SK-N-SH (cell line): ENCODE data around the gene PDGFC. TPM values are rescaled to one million over a fixed set of nuclear protein-coding genes. Genes with fewer than 3 reads are reported as not detected.

Experiments used
- CTCF ChIA-PET: fragments of 300-600, 350-600 bp; formaldehyde crosslinking; extraction: SDS; loops from one replicate; lab custom pipeline; 2021; lab: Yijun Ruan, JAX
- POLR2A ChIA-PET: fragments of 350-600 bp; sonication (Branson Sonifier 250); formaldehyde crosslinking; extraction: SDS; loops from one replicate; lab custom pipeline; 2020; ENCODE audit warnings: antibody characterized with exemption, inconsistent platforms; lab: Yijun Ruan, JAX
- DNase-seq: peaks from one replicate; pipeline ENCODE4 v3.0.0; 2012
- H2AFZ ChIP-seq: fragments of 200-600 bp; sonication (generic); 2 replicates; pipeline ENCODE4 v1.8.1; 2016; ENCODE audit warnings: antibody characterized with exemption, mild to moderate bottlenecking, low read depth
- H3F3A ChIP-seq: fragments of 200-600 bp; sonication (generic); replicated peaks from 2 replicates; pipeline ENCODE3; 2016; ENCODE audit warnings: antibody characterized with exemption, mild to moderate bottlenecking; ENCODE audit not compliant: insufficient read depth
- H3K27ac ChIP-seq, 2 experiments: fragments of 200-500 bp in 1 of 2; fragments of 200-600 bp in 1 of 2; sonication (Bioruptor generic) in 1 of 2; sonication (generic), shearing (Covaris generic) in 1 of 2; 2 replicates each; pipeline versions ENCODE4 v1.5.1 to v1.6.1; 2014 to 2016; ENCODE audit warnings: low read depth in 2 of 2, inconsistent platforms in 1 of 2, low read length in 1 of 2, mild to moderate bottlenecking in 1 of 2, mixed read lengths in 1 of 2
- H3K27me3 ChIP-seq: fragments of 200-600 bp; sonication (generic), shearing (Covaris generic); 2 replicates; pipeline ENCODE4 v1.6.1; 2016; ENCODE audit warnings: mixed run types; ENCODE audit not compliant: insufficient read depth
- H3K36me3 ChIP-seq, 2 experiments: fragments of 200-500 bp in 1 of 2; fragments of 200-600 bp in 1 of 2; sonication (Bioruptor generic) in 1 of 2; sonication (generic) in 1 of 2; replicated peaks in 1 of 2; 2 replicates each; pipeline versions ENCODE3 to v1.5.1; 2014 to 2016; ENCODE audit warnings: low read length in 1 of 2, mild to moderate bottlenecking in 1 of 2; ENCODE audit not compliant: insufficient read depth in 2 of 2, control insufficient read depth in 1 of 2
- H3K4me1 ChIP-seq, 2 experiments: fragments of 200-500 bp in 1 of 2; fragments of 200-600 bp in 1 of 2; sonication (Bioruptor generic) in 1 of 2; sonication (generic), shearing (Covaris generic) in 1 of 2; 2 replicates each; pipeline versions ENCODE4 v1.5.1 to v1.6.1; 2014 to 2016; ENCODE audit warnings: low read depth in 1 of 2, low read length in 1 of 2, mixed run types in 1 of 2; ENCODE audit not compliant: insufficient read depth in 2 of 2, control insufficient read depth in 1 of 2
- H3K4me2 ChIP-seq: fragments of 200-600 bp; sonication (generic), shearing (Covaris generic); 2 replicates; pipeline ENCODE4 v1.6.1; 2017; ENCODE audit warnings: mixed run types
- H3K4me3 ChIP-seq, 2 experiments: fragments of 200-500 bp in 1 of 2; fragments of 200-600 bp in 1 of 2; sonication (Bioruptor generic) in 1 of 2; sonication (generic), shearing (Covaris generic) in 1 of 2; 2 replicates each; pipeline versions ENCODE4 v1.5.1 to v1.8.1; 2014 to 2016; ENCODE audit warnings: low read depth in 2 of 2, inconsistent platforms in 1 of 2, low read length in 1 of 2, mild to moderate bottlenecking in 1 of 2, mixed read lengths in 1 of 2, moderate library complexity in 1 of 2
- H3K79me2 ChIP-seq: fragments of 200-600 bp; sonication (generic); 2 replicates; pipeline ENCODE4 v1.8.1; 2017; ENCODE audit warnings: mild to moderate bottlenecking; ENCODE audit not compliant: insufficient read depth
- H3K9ac ChIP-seq: fragments of 200-600 bp; sonication (generic); 2 replicates; pipeline ENCODE4 v1.6.1; 2017; ENCODE audit warnings: mixed run types
- H3K9me2 ChIP-seq: fragments of 200-600 bp; sonication (generic); 2 replicates; pipeline ENCODE4 v1.6.1; 2017; ENCODE audit warnings: mixed run types
- H3K9me3 ChIP-seq: fragments of 200-600 bp; sonication (generic); 2 replicates; pipeline ENCODE4 v1.6.1; 2017; ENCODE audit warnings: mixed run types, mild to moderate bottlenecking, moderate library complexity
- H4K20me1 ChIP-seq: fragments of 200-600 bp; sonication (generic); 2 replicates; pipeline ENCODE4 v1.6.1; 2017; ENCODE audit warnings: mild to moderate bottlenecking, mixed run types; ENCODE audit not compliant: insufficient read depth
- ELF1 ChIP-seq: IDR thresholded peaks from 2 replicates; pipeline ENCODE4 v1.4.0; 2012
- EP300 ChIP-seq, 2 experiments: IDR thresholded peaks; 2 replicates each; pipeline versions ENCODE4 v1.4.0 to v1.6.1; 2012; ENCODE audit warnings: borderline replicate concordance in 1 of 2, low read depth in 1 of 2, low read length in 1 of 2
- EZH2phosphoT487 ChIP-seq: fragments of 200-600 bp; sonication (generic); IDR thresholded peaks from 2 replicates; pipeline ENCODE4 v1.6.1; 2017; ENCODE audit warnings: low read depth, mixed run types, mild to moderate bottlenecking, antibody characterized with exemption, moderate library complexity, borderline replicate concordance
- FOSL2 ChIP-seq: IDR thresholded peaks from 2 replicates; pipeline ENCODE4 v1.4.0; 2012; ENCODE audit warnings: low read depth, mild to moderate bottlenecking, moderate library complexity, borderline replicate concordance
- FOXM1 ChIP-seq: IDR thresholded peaks from 2 replicates; pipeline ENCODE4 v1.4.0; 2012; ENCODE audit warnings: low read depth, mild to moderate bottlenecking
- GABPA ChIP-seq: IDR thresholded peaks from 2 replicates; pipeline ENCODE4 v1.4.0; 2012; ENCODE audit warnings: low read depth, mild to moderate bottlenecking
- GATA2 ChIP-seq: sonication (generic); formaldehyde crosslinking; IDR thresholded peaks from 2 replicates; pipeline ENCODE4 v1.5.0; 2020; ENCODE audit warnings: mild to moderate bottlenecking, missing genetic modification reagents
- MAX ChIP-seq: IDR thresholded peaks from 2 replicates; pipeline ENCODE4 v1.4.0; 2012; ENCODE audit warnings: low read depth
- MXI1 ChIP-seq: IDR thresholded peaks from 2 replicates; pipeline ENCODE4 v1.6.1; 2012; ENCODE audit warnings: mild to moderate bottlenecking, low read depth, low read length, improper control_type of control experiment
- NFIC ChIP-seq: IDR thresholded peaks from 2 replicates; pipeline ENCODE4 v1.4.0; 2012; ENCODE audit warnings: borderline replicate concordance
- RCOR1 ChIP-seq: fragments of 150-350 bp; IDR thresholded peaks from 2 replicates; pipeline ENCODE4 v1.6.1; 2017; ENCODE audit warnings: antibody characterized with exemption, low read length
- RFX5 ChIP-seq: IDR thresholded peaks from 2 replicates; pipeline ENCODE4 v1.6.1; 2012; ENCODE audit warnings: mild to moderate bottlenecking, improper control_type of control experiment, low read length
- RXRA ChIP-seq: IDR thresholded peaks from 2 replicates; pipeline ENCODE4 v1.4.0; 2012; ENCODE audit warnings: low read depth, mild to moderate bottlenecking, borderline replicate concordance
- SIN3A ChIP-seq: IDR thresholded peaks from 2 replicates; pipeline ENCODE4 v1.6.1; 2012; ENCODE audit warnings: low read depth, mild to moderate bottlenecking, low read length, moderate library complexity, borderline replicate concordance
- SMC3 ChIP-seq: IDR thresholded peaks from 2 replicates; pipeline ENCODE4 v1.6.1; 2012; ENCODE audit warnings: low read depth, low read length, improper control_type of control experiment
- TAF1 ChIP-seq: IDR thresholded peaks from 2 replicates; pipeline ENCODE4 v1.6.1; 2012; ENCODE audit warnings: low read depth, mild to moderate bottlenecking, low read length, moderate library complexity, borderline replicate concordance
- TCF12 ChIP-seq: IDR thresholded peaks from 2 replicates; pipeline ENCODE4 v1.4.0; 2012
- USF1 ChIP-seq: IDR thresholded peaks from 2 replicates; pipeline ENCODE4 v1.4.0; 2012; ENCODE audit warnings: low read depth, borderline replicate concordance
- ZBTB33 ChIP-seq: IDR thresholded peaks from 2 replicates; pipeline ENCODE4 v1.4.0; 2012; ENCODE audit warnings: low read depth, borderline replicate concordance
- whole genome bisulfite sequencing: methylation state at CpG from one replicate; pipeline ENCODE4 v1.1.6; 2017; ENCODE audit warnings: low lambda C conversion rate; 5-methylcytosine and 5-hydroxymethylcytosine counted together
- polyA plus RNA-seq, 3 experiments: library from polyadenylated mRNA; depleted of rRNA; stranded (reverse); fragments of >200 nt; gene quantifications; 2 replicates each; pipeline ENCODE4 v1.2.3, GENCODE V29; 2012
- TF ChIP-seq, protein P1 (sequence below): IDR thresholded peaks from 2 replicates; pipeline ENCODE4; 2012

PDGFC gene
- polyA plus RNA-seq, 1 of the 3 experiments (the other 2 are of a cell fraction) = 29.8 TPM

- H2AFZ ChIP-seq = no peak overlapping the region
- ChIA-PET POLR2A (no interaction called here), CTCF (no interaction called here)
- H3K79me2 ChIP-seq = peaks cover 59% of the 10 kb centered on the region
- peaks cover 9% of the 10 kb centered on the region for H3F3A ChIP-seq
- H3K4me2 ChIP-seq = no peak overlapping the region
- no peak overlapping the region for H3K9ac ChIP-seq
- H3K4me3 ChIP-seq = no peak overlapping the region
- H3K4me1 ChIP-seq = peaks cover 0 to 6% of the 10 kb centered on the region in 2 experiments; a peak in 1 of 4 replicates
- no peak overlapping the region for H3K27ac ChIP-seq
- no peak for DNase-seq
- 65% methylated on average over 5 of the region's 5 CpGs for WGBS
- peaks cover 16% of the 10 kb centered on the region for H3K9me3 ChIP-seq
- peaks cover 0 to 52% of the 10 kb centered on the region in 2 experiments for H3K36me3 ChIP-seq
- no peaks in the 10 kb centered on the region for H4K20me1 ChIP-seq
- H3K9me2 ChIP-seq = no peaks in the 10 kb centered on the region
- no peaks in the 10 kb centered on the region for H3K27me3 ChIP-seq
- TF ChIP-seq TCF12 (no peak), MXI1 (no peak), GABPA (no peak), GATA2 (no peak), FOSL2 (no peak), EZH2phosphoT487 (no peak), TAF1 (no peak), NFIC (no peak), SIN3A (no peak), FOXM1 (no peak), RFX5 (no peak)
- TF ChIP-seq, protein P1, sequence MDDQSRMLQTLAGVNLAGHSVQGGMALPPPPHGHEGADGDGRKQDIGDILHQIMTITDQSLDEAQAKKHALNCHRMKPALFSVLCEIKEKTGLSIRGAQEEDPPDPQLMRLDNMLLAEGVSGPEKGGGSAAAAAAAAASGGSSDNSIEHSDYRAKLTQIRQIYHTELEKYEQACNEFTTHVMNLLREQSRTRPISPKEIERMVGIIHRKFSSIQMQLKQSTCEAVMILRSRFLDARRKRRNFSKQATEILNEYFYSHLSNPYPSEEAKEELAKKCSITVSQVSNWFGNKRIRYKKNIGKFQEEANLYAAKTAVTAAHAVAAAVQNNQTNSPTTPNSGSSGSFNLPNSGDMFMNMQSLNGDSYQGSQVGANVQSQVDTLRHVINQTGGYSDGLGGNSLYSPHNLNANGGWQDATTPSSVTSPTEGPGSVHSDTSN = no peak
These were observed 132.8 kb downstream of the PDGFC start for GRCh38 chr4:156838761-156839160.

GRCh38 chr4:156837625-156838345 is 133.8 kb downstream of the PDGFC start:
- Histone ChIP-seq H2AFZ (no peak overlapping the region), H3K4me1 (peaks cover 0 to 6% of the 10 kb centered on the region in 2 experiments; a peak in 2 of 4 replicates), H3K27ac (no peak overlapping the region), H3K36me3 (peaks cover 0 to 52% of the 10 kb centered on the region in 2 experiments), H3K9me3 (peaks cover 16% of the 10 kb centered on the region), H3K27me3 (no peaks in the 10 kb centered on the region), H3K9ac (no peak overlapping the region), H3F3A (peaks cover 16% of the 10 kb centered on the region), H3K9me2 (no peaks in the 10 kb centered on the region), H3K4me3 (no peak overlapping the region), H4K20me1 (no peaks in the 10 kb centered on the region), H3K79me2 (peaks cover 61% of the 10 kb centered on the region), H3K4me2 (no peak overlapping the region)
- TF ChIP-seq MAX (no peak), SMC3 (no peak), USF1 (no peak), EZH2phosphoT487 (no peak), RXRA (no peak), ZBTB33 (no peak), ELF1 (no peak), EP300 (IDR thresholded peaks at IDR 0.05; ENCODE audit: borderline replicate concordance in 1 of 2, low read depth in 1 of 2, low read length in 1 of 2) (no peak), RCOR1 (no peak), NFIC (no peak), GATA2 (no peak)
- WGBS = 98% methylated on average over 2 of the region's 2 CpGs
- no peak for DNase-seq
- POLR2A ChIA-PET = no interaction called here
- CTCF ChIA-PET = no interaction called here
